ENCODE results near the gene TCP10L.

Gene TCP10L

DNA sequence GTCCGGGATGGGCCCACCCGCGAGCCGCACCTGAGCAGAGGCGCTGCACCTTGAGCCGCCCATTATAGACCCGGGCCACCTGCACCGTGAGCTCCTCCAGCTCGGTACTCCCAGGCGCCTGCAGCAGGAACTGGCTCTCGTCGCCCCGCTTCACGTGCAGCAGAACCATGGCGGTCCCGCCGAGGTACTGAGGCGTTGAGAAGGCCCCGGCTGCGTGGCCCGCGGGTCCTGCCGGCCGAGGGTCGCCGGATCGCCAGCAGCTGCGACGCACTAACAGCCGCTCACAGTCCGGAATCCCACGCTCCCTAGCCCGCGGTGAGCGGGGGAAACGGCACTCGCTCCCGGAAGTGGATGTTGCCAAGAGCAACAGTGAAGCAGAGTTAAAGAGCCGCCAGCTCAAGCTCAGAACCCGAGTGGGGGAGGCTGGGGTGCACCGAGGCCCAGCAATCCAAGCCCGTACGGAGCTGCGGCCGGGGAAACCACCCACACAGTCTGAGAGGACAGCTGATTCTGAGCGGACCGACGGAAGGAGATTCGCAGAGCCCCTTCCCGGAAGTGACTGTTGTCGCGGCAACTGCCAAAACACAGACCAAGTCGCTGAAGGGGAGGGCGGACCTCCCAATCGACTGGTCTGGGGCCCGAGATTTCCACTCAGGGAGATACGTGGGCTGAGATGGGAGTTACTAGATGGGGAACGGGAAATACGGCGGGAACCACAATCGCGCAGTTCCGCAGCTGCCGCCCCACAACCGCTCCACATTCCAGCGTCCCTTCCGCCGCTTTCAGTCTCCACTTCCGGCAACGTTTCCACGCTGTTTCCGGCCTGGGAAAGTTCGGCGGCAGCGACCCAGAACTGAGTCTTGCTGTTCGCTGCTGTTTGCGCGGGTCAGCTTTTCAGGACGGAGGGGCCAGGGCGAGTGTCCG, 27.0 kb upstream of the TCP10L start, which contains the start of gene CFAP298 (continued):
- TF ChIP-seq ZNF776 (tag by site-specific recombination; IDR thresholded peaks at IDR 0.05; ENCODE audit: borderline replicate concordance) = no peak
- no peak for TF ChIP-seq ZNF155 (tag by site-specific recombination; IDR thresholded peaks at IDR 0.05)
- no peak for TF ChIP-seq ZNF529 (tag by site-specific recombination; IDR thresholded peaks at IDR 0.05; ENCODE audit: insufficient replicate concordance)
- TF ChIP-seq, protein P1, sequence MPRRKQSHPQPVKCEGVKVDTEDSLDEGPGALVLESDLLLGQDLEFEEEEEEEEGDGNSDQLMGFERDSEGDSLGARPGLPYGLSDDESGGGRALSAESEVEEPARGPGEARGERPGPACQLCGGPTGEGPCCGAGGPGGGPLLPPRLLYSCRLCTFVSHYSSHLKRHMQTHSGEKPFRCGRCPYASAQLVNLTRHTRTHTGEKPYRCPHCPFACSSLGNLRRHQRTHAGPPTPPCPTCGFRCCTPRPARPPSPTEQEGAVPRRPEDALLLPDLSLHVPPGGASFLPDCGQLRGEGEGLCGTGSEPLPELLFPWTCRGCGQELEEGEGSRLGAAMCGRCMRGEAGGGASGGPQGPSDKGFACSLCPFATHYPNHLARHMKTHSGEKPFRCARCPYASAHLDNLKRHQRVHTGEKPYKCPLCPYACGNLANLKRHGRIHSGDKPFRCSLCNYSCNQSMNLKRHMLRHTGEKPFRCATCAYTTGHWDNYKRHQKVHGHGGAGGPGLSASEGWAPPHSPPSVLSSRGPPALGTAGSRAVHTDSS (tag by site-specific recombination; IDR thresholded peaks at IDR 0.05) = 0 out of 2 replicates have a peak, but pooled peaks have one; percentile 10
- 0 out of 2 replicates have a peak, but pooled peaks have one; percentile 80 for TF ChIP-seq GLI4 (tag by site-specific recombination; IDR thresholded peaks at IDR 0.05)
- no peak for TF ChIP-seq ZNF514 (tag by site-specific recombination; IDR thresholded peaks at IDR 0.05)
- TF ChIP-seq ZNF747 (tag by site-specific recombination; IDR thresholded peaks at IDR 0.05) = no peak
- no peak for TF ChIP-seq ZNF223 (tag by site-specific recombination; IDR thresholded peaks at IDR 0.05)
- TF ChIP-seq ZNF610 (tag by site-specific recombination; IDR thresholded peaks at IDR 0.05; ENCODE audit: borderline replicate concordance) = peak; percentile 97
- TF ChIP-seq, protein P2, sequence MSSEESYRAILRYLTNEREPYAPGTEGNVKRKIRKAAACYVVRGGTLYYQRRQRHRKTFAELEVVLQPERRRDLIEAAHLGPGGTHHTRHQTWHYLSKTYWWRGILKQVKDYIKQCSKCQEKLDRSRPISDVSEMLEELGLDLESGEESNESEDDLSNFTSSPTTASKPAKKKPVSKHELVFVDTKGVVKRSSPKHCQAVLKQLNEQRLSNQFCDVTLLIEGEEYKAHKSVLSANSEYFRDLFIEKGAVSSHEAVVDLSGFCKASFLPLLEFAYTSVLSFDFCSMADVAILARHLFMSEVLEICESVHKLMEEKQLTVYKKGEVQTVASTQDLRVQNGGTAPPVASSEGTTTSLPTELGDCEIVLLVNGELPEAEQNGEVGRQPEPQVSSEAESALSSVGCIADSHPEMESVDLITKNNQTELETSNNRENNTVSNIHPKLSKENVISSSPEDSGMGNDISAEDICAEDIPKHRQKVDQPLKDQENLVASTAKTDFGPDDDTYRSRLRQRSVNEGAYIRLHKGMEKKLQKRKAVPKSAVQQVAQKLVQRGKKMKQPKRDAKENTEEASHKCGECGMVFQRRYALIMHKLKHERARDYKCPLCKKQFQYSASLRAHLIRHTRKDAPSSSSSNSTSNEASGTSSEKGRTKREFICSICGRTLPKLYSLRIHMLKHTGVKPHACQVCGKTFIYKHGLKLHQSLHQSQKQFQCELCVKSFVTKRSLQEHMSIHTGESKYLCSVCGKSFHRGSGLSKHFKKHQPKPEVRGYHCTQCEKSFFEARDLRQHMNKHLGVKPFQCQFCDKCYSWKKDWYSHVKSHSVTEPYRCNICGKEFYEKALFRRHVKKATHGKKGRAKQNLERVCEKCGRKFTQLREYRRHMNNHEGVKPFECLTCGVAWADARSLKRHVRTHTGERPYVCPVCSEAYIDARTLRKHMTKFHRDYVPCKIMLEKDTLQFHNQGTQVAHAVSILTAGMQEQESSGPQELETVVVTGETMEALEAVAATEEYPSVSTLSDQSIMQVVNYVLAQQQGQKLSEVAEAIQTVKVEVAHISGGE (tag by site-specific recombination; conservative IDR thresholded peaks at IDR 0.05; ENCODE audit: low read depth) = peak; percentile 100
- TF ChIP-seq, protein P3, sequence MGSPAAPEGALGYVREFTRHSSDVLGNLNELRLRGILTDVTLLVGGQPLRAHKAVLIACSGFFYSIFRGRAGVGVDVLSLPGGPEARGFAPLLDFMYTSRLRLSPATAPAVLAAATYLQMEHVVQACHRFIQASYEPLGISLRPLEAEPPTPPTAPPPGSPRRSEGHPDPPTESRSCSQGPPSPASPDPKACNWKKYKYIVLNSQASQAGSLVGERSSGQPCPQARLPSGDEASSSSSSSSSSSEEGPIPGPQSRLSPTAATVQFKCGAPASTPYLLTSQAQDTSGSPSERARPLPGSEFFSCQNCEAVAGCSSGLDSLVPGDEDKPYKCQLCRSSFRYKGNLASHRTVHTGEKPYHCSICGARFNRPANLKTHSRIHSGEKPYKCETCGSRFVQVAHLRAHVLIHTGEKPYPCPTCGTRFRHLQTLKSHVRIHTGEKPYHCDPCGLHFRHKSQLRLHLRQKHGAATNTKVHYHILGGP (tag by site-specific recombination; IDR thresholded peaks at IDR 0.05) = no peak
- TF ChIP-seq ZNF473 (tag by site-specific recombination; IDR thresholded peaks at IDR 0.05) = no peak
- no peak for TF ChIP-seq ZNF19 (tag by site-specific recombination; IDR thresholded peaks at IDR 0.05; ENCODE audit: low read depth)
- no peak for TF ChIP-seq ZNF354C (tag by site-specific recombination; IDR thresholded peaks at IDR 0.05; ENCODE audit: borderline replicate concordance, low read depth)
- no peak for TF ChIP-seq ZNF266 (tag by site-specific recombination; IDR thresholded peaks at IDR 0.05; ENCODE audit: low read depth)
- TF ChIP-seq HOXD13 (CRISPR knock-in tag; IDR thresholded peaks at IDR 0.05; ENCODE audit: borderline replicate concordance) = no peak
- TF ChIP-seq ZNF169 (tag by site-specific recombination; IDR thresholded peaks at IDR 0.05) = no peak
- peak; percentile 71 for TF ChIP-seq SCRT2 (tag by site-specific recombination; IDR thresholded peaks at IDR 0.05)
- no peak for TF ChIP-seq ZNF133 (tag by site-specific recombination; IDR thresholded peaks at IDR 0.05)

- ChIA-PET POLR2A (interaction anchor here (0.7 to 2.0 kb wide), 9 partner anchors 10 to 335 kb away, joined by 3 to 23 read pairs (median 5); partner anchors contain the start of genes PAXBP1, SYNJ1 and URB1), CTCF (interaction anchor here (0.7 to 5.5 kb wide), 3 partner anchors 12 to 216 kb away, joined by 3 to 45 read pairs (median 4); no protein-coding TSS in a partner anchor)
- Histone ChIP-seq H3K4me3 (ENCODE audit: low read depth, low read length) (peak overlapping the region; percentile 84), H3K9me3 (ENCODE audit: control insufficient read depth, insufficient read depth, low read depth, low read length) (no peaks in the 10 kb centered on the region), H3K36me3 (ENCODE audit: control insufficient read depth in 2 of 2, insufficient read depth in 1 of 2, low read length in 2 of 2) (peaks cover 26 to 34% of the 10 kb centered on the region in 2 experiments), H3K4me1 (ENCODE audit: control insufficient read depth, insufficient read depth, low read length) (no peaks in the 10 kb centered on the region), H3K27ac (ENCODE audit: extremely low read depth, low read depth, low read length) (peak overlapping the region; percentile 69)
- TF ChIP-seq ZNF10 (tag by site-specific recombination; IDR thresholded peaks at IDR 0.05) (no peak), MEIS1 (CRISPR knock-in tag; IDR thresholded peaks at IDR 0.05; ENCODE audit: borderline replicate concordance) (no peak), SCRT2 (tag by site-specific recombination; IDR thresholded peaks at IDR 0.05) (peak; percentile 98), PRDM1 (tag by site-specific recombination; IDR thresholded peaks at IDR 0.05) (no peak), PRDM10 (tag by site-specific recombination; IDR thresholded peaks at IDR 0.05) (peak; percentile 79), ZNF132 (tag by site-specific recombination; IDR thresholded peaks at IDR 0.05; ENCODE audit: borderline replicate concordance) (no peak)
These were observed 26.2 kb upstream of the TCP10L start for GRCh38 chr21:32611471-32611997.
